HG02798 (cell line): ENCODE results near the gene LRRC30.

Experiments
- ATAC-seq: cut with Tn5 transposase; IDR thresholded peaks from one replicate; pipeline ENCODE4 v1.9.1; 2021; ENCODE audit warnings: mild to moderate bottlenecking; ENCODE audit not compliant: unreplicated experiment, poor library complexity

The LRRC30 gene

GRCh38 chr18:7236933-7237332 lies 6.0 kb downstream of the LRRC30 start:
- no peak for ATAC-seq

GRCh38 chr18:7237673-7238272 lies 6.9 kb downstream of the LRRC30 start:
- ATAC-seq: no peak

GRCh38 chr18:7242926-7243325 lies 12.0 kb downstream of the LRRC30 start:
- ATAC-seq: no peak

- ATAC-seq: no peak
Observed at GRCh38 chr18:7248877-7249276, 18.0 kb downstream of the LRRC30 start.

- ATAC-seq: no peak
Observed at GRCh38 chr18:7254163-7254562, 23.3 kb downstream of the LRRC30 start.

GRCh38 chr18:7255054-7255453 lies 24.2 kb downstream of the LRRC30 start:
- no peak for ATAC-seq

GRCh38 chr18:7255643-7256042 lies 24.8 kb downstream of the LRRC30 start:
- no peak for ATAC-seq

GRCh38 chr18:7256618-7257425 lies 25.9 kb downstream of the LRRC30 start:
- ATAC-seq: no peak

- ATAC-seq: no peak
Observed at GRCh38 chr18:7257426-7257740, 26.5 kb downstream of the LRRC30 start.

GRCh38 chr18:7259475-7259874 lies 28.6 kb downstream of the LRRC30 start:
- no peak for ATAC-seq

GRCh38 chr18:7261199-7261598 lies 30.3 kb downstream of the LRRC30 start:
- no peak for ATAC-seq

- no peak for ATAC-seq
Observed at GRCh38 chr18:7267973-7268372, 37.1 kb downstream of the LRRC30 start.

GRCh38 chr18:7269942-7270341 lies 39.1 kb downstream of the LRRC30 start:
- no peak for ATAC-seq

- no peak for ATAC-seq
Observed at GRCh38 chr18:7272311-7273049, 41.6 kb downstream of the LRRC30 start.

GRCh38 chr18:7273301-7273921 lies 42.5 kb downstream of the LRRC30 start:
- no peak for ATAC-seq

GRCh38 chr18:7281579-7281978 lies 50.7 kb downstream of the LRRC30 start:
- no peak for ATAC-seq
